HG03108 (cell line): ENCODE results near the gene PALS1.

Experiments
- ATAC-seq: cut with Tn5 transposase; IDR thresholded peaks from one replicate; pipeline ENCODE4 v1.9.1; 2021; ENCODE audit warnings: moderate library complexity; ENCODE audit not compliant: unreplicated experiment

Gene PALS1

GRCh38 chr14:67241411-67242167 is at the start of gene PALS1:
PALS1 (plus strand) TSS chr14:67241435; CDS start chr14:67279171, 37,736 bp downstream.
- peak; percentile 30 for ATAC-seq

GRCh38 chr14:67191768-67192290 is 49.4 kb upstream of the PALS1 start:
- no peak for ATAC-seq

- ATAC-seq = no peak
Observed at GRCh38 chr14:67192366-67192765, 48.9 kb upstream of the PALS1 start.

GRCh38 chr14:67195279-67195678 is 46.0 kb upstream of the PALS1 start:
- ATAC-seq = no peak

DNA sequence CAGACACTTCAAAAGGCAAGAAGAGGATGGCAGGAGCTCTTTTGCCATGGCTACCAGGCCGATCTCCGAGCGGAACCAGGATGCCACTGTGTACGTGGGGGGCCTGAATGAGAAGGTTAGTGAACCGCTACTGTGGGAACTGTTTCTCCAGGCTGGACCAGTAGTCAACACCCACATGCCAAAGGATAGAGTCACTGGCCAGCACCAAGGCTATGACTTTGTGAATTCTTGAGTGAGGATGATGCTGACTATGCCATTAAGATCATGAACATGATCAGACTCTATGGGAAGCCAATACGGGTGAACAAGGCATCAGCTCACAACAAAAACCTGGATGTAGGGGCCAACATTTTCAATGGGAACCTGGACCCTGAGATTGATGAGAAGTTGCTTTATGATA is 42.2 kb upstream of the PALS1 start:
- ATAC-seq = no peak

DNA sequence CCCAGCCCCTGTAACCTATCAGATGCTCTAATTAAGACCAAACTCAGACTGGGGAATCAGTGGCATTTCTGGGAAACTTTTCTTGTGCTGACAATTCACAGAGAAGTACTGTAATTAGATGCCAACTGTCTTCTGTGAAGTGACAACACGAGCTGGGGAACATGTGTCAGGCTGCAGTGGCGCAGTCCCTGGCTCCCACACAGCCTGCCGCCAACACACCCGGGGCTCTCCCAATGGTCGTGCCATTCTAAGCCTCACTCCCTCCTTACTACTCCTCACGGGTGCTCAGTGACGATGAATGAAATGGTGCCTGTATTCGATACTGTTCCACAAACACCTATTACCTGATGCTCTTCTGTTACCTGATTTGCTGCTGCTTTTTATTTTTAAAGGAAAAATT is 33.4 kb upstream of the PALS1 start:
- ATAC-seq = no peak

- ATAC-seq = no peak
Observed at GRCh38 chr14:67218126-67218525, 23.1 kb upstream of the PALS1 start.

- no peak for ATAC-seq
Observed at GRCh38 chr14:67221248-67221981, 19.8 kb upstream of the PALS1 start.

DNA sequence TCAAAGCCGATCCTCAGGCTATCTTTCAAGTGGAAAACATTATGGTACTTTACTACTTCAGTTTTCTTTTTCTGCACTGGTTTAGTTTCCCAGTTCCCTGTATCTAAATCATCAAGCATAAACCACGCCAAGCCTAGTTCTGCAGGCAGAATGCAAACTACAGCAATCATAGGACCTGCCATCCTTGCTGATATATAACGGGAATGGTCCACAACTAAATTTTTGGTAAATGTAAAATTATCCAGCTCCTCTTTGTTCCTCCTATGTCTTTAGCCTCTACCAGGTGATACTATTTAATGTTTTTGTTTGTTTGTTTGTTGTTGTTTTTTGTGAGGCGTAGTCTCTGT is 19.3 kb upstream of the PALS1 start:
- no peak for ATAC-seq

GRCh38 chr14:67225523-67225922 is 15.7 kb upstream of the PALS1 start:
- ATAC-seq = no peak

- no peak for ATAC-seq
Observed at GRCh38 chr14:67228325-67228984, 12.8 kb upstream of the PALS1 start.

- ATAC-seq = no peak
Observed at GRCh38 chr14:67232066-67232465, 9.2 kb upstream of the PALS1 start.

- no peak for ATAC-seq
Observed at GRCh38 chr14:67232621-67233020, 8.6 kb upstream of the PALS1 start.

DNA sequence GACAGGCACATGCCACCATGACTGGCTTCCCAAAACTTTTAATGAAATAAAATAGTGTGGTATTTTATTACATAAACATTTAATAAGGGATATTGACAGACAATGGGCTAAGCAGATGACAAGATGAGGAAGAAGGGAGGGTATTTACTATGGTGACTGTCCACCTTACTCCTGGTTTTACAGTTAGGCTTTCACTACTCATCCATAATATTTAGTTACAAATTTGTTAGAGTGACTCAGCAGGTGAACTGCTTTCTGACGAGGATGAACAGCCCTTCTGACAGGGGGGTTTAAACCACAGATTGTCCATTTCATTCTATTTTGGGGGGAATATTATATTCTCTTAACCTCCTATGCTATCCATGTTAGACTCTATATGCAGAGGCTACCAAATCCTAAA is 3.6 kb upstream of the PALS1 start:
- ATAC-seq = no peak

DNA sequence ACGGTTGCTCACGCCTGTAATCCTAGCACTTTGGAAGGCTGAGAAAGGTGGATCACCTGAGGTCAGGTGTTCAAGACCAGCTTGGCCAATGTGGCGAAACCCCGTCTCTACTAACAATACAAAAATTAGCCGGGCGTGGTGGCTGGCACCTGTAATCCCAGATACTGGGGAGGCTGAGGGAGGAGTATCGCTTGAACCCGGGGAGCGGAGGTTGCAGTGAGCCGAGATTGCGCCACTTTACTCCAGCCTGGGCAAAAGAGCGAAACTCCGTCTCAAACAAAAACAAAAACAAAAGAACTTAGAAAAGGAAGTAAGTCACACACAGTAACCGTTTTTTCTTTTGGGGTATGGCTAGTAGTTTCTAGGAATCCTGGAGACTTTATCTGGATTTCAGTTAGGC is 1.7 kb upstream of the PALS1 start:
- ATAC-seq = no peak

- ATAC-seq = peak; percentile 16
Observed at GRCh38 chr14:67240168-67240932, 885 bp upstream of the PALS1 start.

DNA sequence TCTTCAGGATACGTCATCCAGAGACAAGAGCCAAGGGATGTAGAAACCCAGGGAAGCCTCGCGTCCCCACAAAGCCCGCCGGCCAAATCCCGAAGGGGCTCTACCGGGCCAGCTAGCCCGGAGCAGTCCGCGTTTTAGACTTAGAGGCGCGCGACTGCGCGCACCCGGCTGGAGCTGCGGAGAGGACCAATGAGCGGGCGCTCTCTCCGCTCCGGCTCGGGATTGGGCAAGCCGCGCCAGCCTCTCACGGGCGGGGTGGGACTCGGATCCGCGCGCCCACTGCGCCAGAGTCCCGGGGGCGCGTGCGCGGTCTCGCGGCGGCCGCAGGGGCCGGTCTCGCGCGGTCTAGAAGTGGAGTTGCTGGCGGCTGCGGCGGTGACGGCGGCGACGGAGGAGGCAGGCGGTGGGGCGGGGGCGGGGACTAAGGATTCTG is 241 bp upstream of the PALS1 start:
- peak; percentile 87 for ATAC-seq

GRCh38 chr14:67242168-67242420 is 859 bp downstream of the PALS1 start:
- no peak for ATAC-seq

GRCh38 chr14:67245104-67245503 is 3.9 kb downstream of the PALS1 start:
- ATAC-seq = no peak

- ATAC-seq = no peak
Observed at GRCh38 chr14:67251573-67252226, 10.5 kb downstream of the PALS1 start.
